ENCODE data around the gene S100A3. TPM values are rescaled to one million over a fixed set of nuclear protein-coding genes. Genes with fewer than 3 reads are reported as not detected.

S100A3 gene
- polyA plus RNA-seq, 3 donors = 0.31 to 0.54 TPM; not detected in 1

DNA sequence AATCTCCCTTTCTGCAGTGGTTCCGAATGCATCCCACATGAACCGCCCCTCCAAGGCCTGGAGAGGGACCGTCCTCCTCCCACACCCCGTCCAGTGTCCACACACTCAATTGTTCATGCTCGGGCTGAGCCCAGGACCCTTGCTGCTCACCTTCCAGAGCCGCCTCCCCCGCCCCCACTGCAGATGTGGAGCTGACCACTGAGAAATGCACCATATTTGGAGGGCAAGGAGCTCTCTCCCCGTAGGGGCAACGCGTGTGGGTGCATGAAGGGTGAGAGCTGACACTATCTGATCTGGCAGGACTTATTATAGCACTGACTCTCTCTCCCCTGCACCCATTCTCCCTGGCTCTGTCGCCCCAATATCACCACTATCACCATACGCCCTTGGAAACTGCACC lies 4.0 kb upstream of the S100A3 start:
- Histone ChIP-seq H3K27me3 (ENCODE audit: control insufficient read depth in 2 of 2, insufficient read depth in 2 of 2, low read length in 2 of 2) (no peaks in the 10 kb centered on the region), H2AFZ (ENCODE audit: insufficient read depth, low read depth, low read length, poor library complexity, severe bottlenecking) (no peak overlapping the region), H3K27ac (ENCODE audit: low read depth in 1 of 2, low read length in 2 of 2) (peak overlapping the region in 1 of 2 donors; percentile 75), H4K20me1 (ENCODE audit: insufficient read depth, low read length) (no peaks in the 10 kb centered on the region), H3K4me2 (replicated peaks; ENCODE audit: extremely low read depth, low read length, poor library complexity, severe bottlenecking) (no peak overlapping the region), H3K4me1 (ENCODE audit: control insufficient read depth in 1 of 2, insufficient read depth in 2 of 2, low read length in 2 of 2) (peaks cover 63 to 72% of the 10 kb centered on the region in 2 donors), H3K9me3 (replicated peaks in 1 of 2; ENCODE audit: control insufficient read depth in 1 of 2, insufficient read depth in 1 of 2, low read length in 2 of 2) (no peaks in the 10 kb centered on the region), H3K79me2 (ENCODE audit: insufficient read depth, low read length) (peaks cover 2% of the 10 kb centered on the region), H3K36me3 (replicated peaks in 1 of 2; ENCODE audit: control insufficient read depth in 1 of 2, insufficient read depth in 2 of 2, low read length in 2 of 2) (no peaks in the 10 kb centered on the region), H3K9ac (ENCODE audit: insufficient read depth, low read length, poor library complexity, severe bottlenecking) (no peak overlapping the region), H3K4me3 (replicated peaks in 1 of 3; ENCODE audit: low read depth in 2 of 3, low read length in 3 of 3) (no peak overlapping the region)
- DNase-seq = no peak
- WGBS (ENCODE audit: insufficient coverage) = 92% methylated on average over 2 of the region's 12 CpGs
- Mint-ChIP-seq H3K27me3 (ENCODE audit: low read depth in 3 of 3) (peaks cover 0 to 3% (median 1%) of the 10 kb centered on the region in 3 donors), H3K27ac (peak overlapping the region in 4 of 7 donors; percentile 41 to 89 (median 54)), H3K9me3 (no peaks in the 10 kb centered on the region), H3K4me1 (peaks cover 68% of the 10 kb centered on the region), H3K36me3 (peaks cover 2 to 9% of the 10 kb centered on the region in 2 donors), H3K4me3 (no peak overlapping the region)
- TF ChIP-seq, protein P1, sequence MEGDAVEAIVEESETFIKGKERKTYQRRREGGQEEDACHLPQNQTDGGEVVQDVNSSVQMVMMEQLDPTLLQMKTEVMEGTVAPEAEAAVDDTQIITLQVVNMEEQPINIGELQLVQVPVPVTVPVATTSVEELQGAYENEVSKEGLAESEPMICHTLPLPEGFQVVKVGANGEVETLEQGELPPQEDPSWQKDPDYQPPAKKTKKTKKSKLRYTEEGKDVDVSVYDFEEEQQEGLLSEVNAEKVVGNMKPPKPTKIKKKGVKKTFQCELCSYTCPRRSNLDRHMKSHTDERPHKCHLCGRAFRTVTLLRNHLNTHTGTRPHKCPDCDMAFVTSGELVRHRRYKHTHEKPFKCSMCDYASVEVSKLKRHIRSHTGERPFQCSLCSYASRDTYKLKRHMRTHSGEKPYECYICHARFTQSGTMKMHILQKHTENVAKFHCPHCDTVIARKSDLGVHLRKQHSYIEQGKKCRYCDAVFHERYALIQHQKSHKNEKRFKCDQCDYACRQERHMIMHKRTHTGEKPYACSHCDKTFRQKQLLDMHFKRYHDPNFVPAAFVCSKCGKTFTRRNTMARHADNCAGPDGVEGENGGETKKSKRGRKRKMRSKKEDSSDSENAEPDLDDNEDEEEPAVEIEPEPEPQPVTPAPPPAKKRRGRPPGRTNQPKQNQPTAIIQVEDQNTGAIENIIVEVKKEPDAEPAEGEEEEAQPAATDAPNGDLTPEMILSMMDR (IDR thresholded peaks at IDR 0.05) = no peak
- intact Hi-C loops (cut with micrococcal nuclease) = no loop called here

DNA sequence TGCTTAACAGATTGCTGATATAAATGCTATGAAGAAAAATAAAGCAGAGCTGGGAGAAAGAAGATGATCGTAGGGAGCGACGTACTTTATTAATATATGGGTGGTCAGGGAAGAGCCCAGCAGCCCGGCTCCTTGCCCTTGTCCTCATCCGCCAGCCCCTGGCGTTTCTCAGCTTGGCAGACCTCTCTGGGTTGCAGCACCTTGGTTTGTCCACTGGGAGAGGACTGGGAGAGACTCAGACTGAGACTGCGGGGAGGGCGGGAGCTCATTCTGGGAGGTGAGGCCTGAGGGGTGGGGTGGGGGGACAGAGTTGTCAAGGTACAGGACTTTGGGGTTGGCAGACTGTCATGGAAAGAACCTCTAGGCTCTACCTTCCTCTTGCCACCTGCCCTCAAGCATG lies 3.3 kb upstream of the S100A3 start:
- peak overlapping the region in 1 of 7 donors; percentile 84 for H3K27ac Mint-ChIP-seq
- no peak overlapping the region for H3K4me2 ChIP-seq (replicated peaks; ENCODE audit: extremely low read depth, low read length, poor library complexity, severe bottlenecking)
- peaks cover 0 to 3% (median 1%) of the 10 kb centered on the region in 3 donors for H3K27me3 Mint-ChIP-seq (ENCODE audit: low read depth in 3 of 3)
- H3K4me3 Mint-ChIP-seq = no peak overlapping the region
- no peak overlapping the region for H3K9ac ChIP-seq (ENCODE audit: insufficient read depth, low read length, poor library complexity, severe bottlenecking)
- 97% methylated on average over 6 of the region's 8 CpGs for WGBS (ENCODE audit: insufficient coverage)
- DNase-seq = no peak
- no peaks in the 10 kb centered on the region for H3K9me3 Mint-ChIP-seq
- no peaks in the 10 kb centered on the region for H3K27me3 ChIP-seq (ENCODE audit: control insufficient read depth in 2 of 2, insufficient read depth in 2 of 2, low read length in 2 of 2)
- no peak overlapping the region for H2AFZ ChIP-seq (ENCODE audit: insufficient read depth, low read depth, low read length, poor library complexity, severe bottlenecking)
- peaks cover 5% of the 10 kb centered on the region for H3K79me2 ChIP-seq (ENCODE audit: insufficient read depth, low read length)
- peaks cover 71 to 80% of the 10 kb centered on the region in 2 donors for H3K4me1 ChIP-seq (ENCODE audit: control insufficient read depth in 1 of 2, insufficient read depth in 2 of 2, low read length in 2 of 2)
- intact Hi-C loops (cut with micrococcal nuclease) = no loop called here
- peaks cover 2 to 9% of the 10 kb centered on the region in 2 donors for H3K36me3 Mint-ChIP-seq
- TF ChIP-seq, protein P1 (IDR thresholded peaks at IDR 0.05) = no peak
- H3K4me3 ChIP-seq (replicated peaks in 1 of 3; ENCODE audit: low read depth in 2 of 3, low read length in 3 of 3) = no peak overlapping the region
- no peaks in the 10 kb centered on the region for H3K9me3 ChIP-seq (replicated peaks in 1 of 2; ENCODE audit: control insufficient read depth in 1 of 2, insufficient read depth in 1 of 2, low read length in 2 of 2)
- no peaks in the 10 kb centered on the region for H4K20me1 ChIP-seq (ENCODE audit: insufficient read depth, low read length)
- peaks cover 75% of the 10 kb centered on the region for H3K4me1 Mint-ChIP-seq
- no peaks in the 10 kb centered on the region for H3K36me3 ChIP-seq (replicated peaks in 1 of 2; ENCODE audit: control insufficient read depth in 1 of 2, insufficient read depth in 2 of 2, low read length in 2 of 2)
- H3K27ac ChIP-seq (ENCODE audit: low read depth in 1 of 2, low read length in 2 of 2) = no peak overlapping the region
